ENCODE results near the gene EXOSC1.
"Not testable (repeated sequence)": the region's sequence is repeated elsewhere in the genome, so short reads cannot be mapped to it uniquely, and the experiment has no call there.

The EXOSC1 gene

GRCh38 chr10:97407952-97408248 lies 37.9 kb downstream of the EXOSC1 start:
- DNase-seq (ENCODE audit: low read depth): no peak

- no peak for DNase-seq (ENCODE audit: low read depth)
Observed at GRCh38 chr10:97407211-97407951, 38.4 kb downstream of the EXOSC1 start.

- not testable (repeated sequence) for DNase-seq (ENCODE audit: low read depth)
Observed at GRCh38 chr10:97406483-97406882, 39.3 kb downstream of the EXOSC1 start.

- no peak for DNase-seq (ENCODE audit: low read depth)
Observed at GRCh38 chr10:97406064-97406463, 39.7 kb downstream of the EXOSC1 start.

- no peak for DNase-seq (ENCODE audit: low read depth)
Observed at GRCh38 chr10:97404044-97404443, 41.8 kb downstream of the EXOSC1 start.

GRCh38 chr10:97401455-97401919 lies 44.3 kb downstream of the EXOSC1 start:
- no peak for DNase-seq (ENCODE audit: low read depth)

- peak; percentile 55 for DNase-seq (ENCODE audit: low read depth)
Observed at GRCh38 chr10:97400665-97401454, 44.9 kb downstream of the EXOSC1 start, which contains the start of gene RRP12. Gene RRP12, minus strand, starts transcription at chr10:97401340. Its CDS starts 109 bp downstream, at chr10:97401231.

GRCh38 chr10:97399843-97400545 lies 45.8 kb downstream of the EXOSC1 start:
- DNase-seq (ENCODE audit: low read depth): no peak

- no peak for DNase-seq (ENCODE audit: low read depth)
Observed at GRCh38 chr10:97396056-97396455, 49.8 kb downstream of the EXOSC1 start.

GRCh38 chr10:97393034-97393573 lies 52.7 kb downstream of the EXOSC1 start:
- DNase-seq (ENCODE audit: low read depth): no peak

- DNase-seq (ENCODE audit: low read depth): no peak
Observed at GRCh38 chr10:97390091-97390490, 55.7 kb downstream of the EXOSC1 start.

GRCh38 chr10:97388152-97388551 lies 57.7 kb downstream of the EXOSC1 start:
- DNase-seq (ENCODE audit: low read depth): no peak
